Measurements from ENCODE around the gene TDRD3. TPM values are rescaled to one million over a fixed set of nuclear protein-coding genes. Genes with fewer than 3 reads are reported as not detected.

The TDRD3 gene
- total RNA-seq, 1 experiment from 2014 or later, result 10.7 TPM

Other genes starting within 250 kb of the TDRD3 start
- gene DIAPH3, start 233.3 kb upstream of the TDRD3 start, total RNA-seq (2014; rRNA removed; shearing (Covaris generic)), result 33.9 and 44.6 TPM in 2 replicates